ENCODE data around the gene JAZF1.

Gene JAZF1

GRCh38 chr7:28121496-28121895 is 59.1 kb downstream of the JAZF1 start:
- DNase-seq = no peak

DNA sequence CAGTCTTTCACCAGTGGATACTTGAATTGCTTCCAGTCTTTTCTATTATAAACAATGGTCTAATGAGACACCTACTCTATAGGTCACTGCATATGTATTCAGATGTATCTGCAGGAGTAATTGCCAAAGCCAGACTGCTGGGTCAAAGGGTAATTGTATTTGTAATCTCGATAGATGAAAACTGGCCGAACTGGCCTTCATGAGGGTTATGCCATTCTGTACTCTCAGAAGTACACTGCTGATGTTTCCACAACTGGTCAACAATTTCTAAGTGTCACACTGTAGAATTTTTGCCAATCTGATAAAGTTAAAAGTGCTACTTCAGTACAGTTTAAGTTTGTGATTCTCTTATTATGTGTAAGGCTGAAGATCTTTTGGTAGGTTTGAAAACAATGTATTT is 64.6 kb downstream of the JAZF1 start:
- no peak for DNase-seq
- intact Hi-C loops (cut with DNase I) = no loop called here

More at GRCh38 chr7:28121496-28121895, 59.1 kb downstream of the JAZF1 start:
- intact Hi-C loops (cut with DNase I) = no loop called here

- DNase-seq = no peak
- intact Hi-C loops (cut with DNase I) = no loop called here
These were observed 65.3 kb downstream of the JAZF1 start for GRCh38 chr7:28115261-28115660.

GRCh38 chr7:28114056-28114455 is 66.5 kb downstream of the JAZF1 start:
- intact Hi-C loops (cut with DNase I) = no loop called here
- no peak for DNase-seq

- peak in 5 of 42 donors; percentile 15 to 55 (median 33) for DNase-seq
- intact Hi-C loops (cut with DNase I) = no loop called here
These were observed 67.6 kb downstream of the JAZF1 start for GRCh38 chr7:28112883-28113540.

GRCh38 chr7:28112467-28112866 is 68.1 kb downstream of the JAZF1 start:
- intact Hi-C loops (cut with DNase I) = no loop called here
- DNase-seq = no peak

DNA sequence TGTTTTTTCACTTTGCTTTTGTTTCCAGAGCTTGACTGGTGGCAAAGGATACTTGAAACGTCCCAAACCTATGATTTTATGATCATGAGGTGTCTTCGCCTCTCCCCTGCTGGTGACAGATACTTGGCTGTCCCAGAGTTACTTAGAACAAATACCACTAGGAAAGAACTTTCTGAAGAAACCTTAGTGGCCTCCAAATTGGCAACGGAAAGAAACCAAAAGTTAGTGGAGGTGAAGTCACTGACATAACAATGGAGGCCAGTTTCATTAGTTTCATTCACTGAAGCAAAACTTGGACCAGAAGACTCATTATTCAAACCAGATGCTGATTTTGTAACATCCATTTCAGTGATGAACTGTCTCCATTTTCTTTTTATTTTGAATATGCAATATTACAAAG is 68.6 kb downstream of the JAZF1 start:
- intact Hi-C loops (cut with DNase I) = no loop called here

DNA sequence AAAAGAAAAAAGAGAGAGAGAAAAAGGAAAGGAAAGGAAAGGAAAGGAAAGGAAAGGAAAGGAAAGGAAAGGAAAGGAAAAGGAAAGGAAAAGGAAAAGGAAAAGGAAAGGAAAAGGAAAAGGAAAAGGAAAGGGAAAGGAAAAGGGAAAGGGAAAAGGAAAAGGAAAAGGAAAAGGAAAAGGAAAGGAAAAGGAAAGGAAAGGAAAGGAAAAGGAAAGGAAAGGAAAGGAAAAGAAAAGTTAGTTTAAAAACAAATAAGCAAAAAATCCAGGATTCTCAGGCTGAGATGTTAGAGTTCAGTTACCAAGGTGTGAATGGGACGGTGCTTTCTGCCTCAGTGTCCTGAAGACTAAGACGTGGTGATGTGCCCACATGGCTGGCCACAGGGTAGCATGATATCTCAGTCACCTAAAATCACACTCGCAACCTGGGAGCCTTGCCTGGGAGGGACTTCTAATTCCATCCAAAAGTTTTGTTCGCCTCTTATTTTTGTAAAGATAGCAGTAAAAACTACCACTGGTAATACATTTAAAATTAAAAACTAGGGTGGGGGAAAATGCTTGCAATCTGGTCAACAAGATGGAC is 70.1 kb downstream of the JAZF1 start:
- intact Hi-C loops (cut with DNase I) = no loop called here
- DNase-seq = no peak

More for the DNA sequence above, 68.6 kb downstream of the JAZF1 start:
- DNase-seq = no peak

- intact Hi-C loops (cut with DNase I) = no loop called here
These were observed 71.8 kb downstream of the JAZF1 start for GRCh38 chr7:28108747-28109146.

GRCh38 chr7:28107960-28108359 is 72.6 kb downstream of the JAZF1 start:
- no peak for DNase-seq
- intact Hi-C loops (cut with DNase I) = no loop called here

More at GRCh38 chr7:28108747-28109146, 71.8 kb downstream of the JAZF1 start:
- DNase-seq = no peak

DNA sequence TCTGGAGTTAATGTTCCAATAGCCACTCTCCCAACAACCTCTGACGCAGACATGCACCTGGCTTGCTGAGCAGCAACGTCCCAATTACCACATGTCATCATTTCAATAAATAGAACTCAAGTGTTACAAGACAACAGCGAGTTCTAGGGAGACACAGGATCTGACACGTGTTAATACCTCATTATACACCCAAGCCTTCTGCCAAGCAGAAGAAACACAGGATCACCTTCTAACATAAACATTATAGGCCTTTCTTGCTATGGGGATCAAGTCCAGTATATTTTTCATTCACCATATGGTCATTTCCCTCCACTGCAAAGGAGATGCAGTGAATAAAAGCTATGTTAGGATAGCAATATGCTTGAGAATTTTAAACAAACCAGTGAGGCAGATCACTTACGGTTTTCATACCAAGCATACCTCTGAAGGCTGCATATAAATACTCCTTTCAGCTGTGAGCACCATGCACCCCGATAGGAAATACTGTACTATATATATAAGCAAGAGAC is 74.2 kb downstream of the JAZF1 start:
- intact Hi-C loops (cut with DNase I) = no loop called here
- DNase-seq = no peak

- no peak for DNase-seq
- intact Hi-C loops (cut with DNase I) = no loop called here
These were observed 75.4 kb downstream of the JAZF1 start for GRCh38 chr7:28105234-28105633.

DNA sequence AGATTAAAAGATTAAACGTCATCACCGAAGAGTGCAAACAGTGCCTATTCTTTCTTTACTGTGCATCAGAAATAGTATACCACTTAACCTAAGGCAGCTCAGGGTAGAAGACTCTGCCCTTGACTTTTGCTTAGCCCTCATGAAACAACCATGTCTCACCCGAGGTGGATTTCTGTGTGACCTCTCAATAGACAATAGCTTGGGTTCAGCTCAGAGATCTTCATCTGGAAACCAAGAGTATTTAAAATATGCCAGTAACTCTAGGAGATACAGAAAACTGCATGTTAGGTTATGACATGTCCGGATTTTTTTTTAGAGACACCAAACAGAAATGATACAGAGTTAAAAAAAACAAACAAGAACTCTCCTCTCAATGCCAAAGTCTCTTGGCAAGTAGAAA is 75.8 kb downstream of the JAZF1 start:
- intact Hi-C loops (cut with DNase I) = no loop called here
- no peak for DNase-seq

DNA sequence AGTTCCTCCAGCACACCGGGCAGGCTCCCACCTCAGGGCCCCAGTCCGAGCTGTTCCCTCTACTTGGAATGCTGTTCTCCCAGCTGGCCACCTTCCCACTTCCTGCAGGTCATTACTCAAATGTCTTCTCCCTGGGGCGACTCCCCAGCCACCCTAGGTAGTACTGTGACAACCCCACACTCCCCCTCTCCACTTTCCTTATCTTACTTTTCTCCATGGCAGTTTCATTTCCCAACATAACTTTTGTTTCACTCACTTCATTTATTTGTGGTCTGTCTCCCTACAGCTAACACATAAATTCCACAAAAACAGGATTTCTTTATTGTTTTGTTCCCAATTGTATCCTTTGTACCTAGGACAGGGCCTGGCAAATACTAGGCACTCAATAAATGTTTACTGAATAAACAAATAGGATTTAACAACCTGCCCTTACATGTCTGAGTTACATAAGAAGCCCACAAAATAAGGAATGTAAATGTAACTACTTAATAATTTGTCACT is 76.5 kb downstream of the JAZF1 start:
- DNase-seq = no peak
- intact Hi-C loops (cut with DNase I) = no loop called here

GRCh38 chr7:28102797-28103196 is 77.8 kb downstream of the JAZF1 start:
- intact Hi-C loops (cut with DNase I) = no loop called here
- no peak for DNase-seq

DNA sequence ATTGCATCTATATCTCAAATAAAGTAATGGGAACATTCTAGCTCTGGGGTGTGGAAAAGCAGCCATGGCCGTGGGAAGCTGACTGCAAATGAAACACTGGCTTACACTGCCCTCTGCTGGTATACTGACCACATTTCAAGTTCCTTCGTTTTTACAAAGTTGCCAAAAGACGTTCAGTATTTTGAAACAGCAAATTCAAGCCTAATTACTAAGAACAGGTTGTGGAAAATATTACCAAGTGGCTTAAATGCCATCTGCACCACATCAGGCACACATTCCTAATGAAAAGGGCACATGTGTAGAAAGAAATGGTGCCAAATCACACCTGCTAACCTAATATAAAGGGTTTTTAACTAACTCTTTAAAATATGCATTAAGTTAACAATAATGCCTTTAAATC is 83.9 kb downstream of the JAZF1 start:
- intact Hi-C loops (cut with DNase I) = no loop called here
- peak; percentile 15 to 88 (median 65) for DNase-seq

- intact Hi-C loops (cut with DNase I) = no loop called here
- DNase-seq = no peak
These were observed 85.4 kb downstream of the JAZF1 start for GRCh38 chr7:28095231-28095630.

- intact Hi-C loops (cut with DNase I) = no loop called here
- peak; percentile 34 to 87 (median 74) for DNase-seq
These were observed 86.9 kb downstream of the JAZF1 start for GRCh38 chr7:28093623-28094232.

DNA sequence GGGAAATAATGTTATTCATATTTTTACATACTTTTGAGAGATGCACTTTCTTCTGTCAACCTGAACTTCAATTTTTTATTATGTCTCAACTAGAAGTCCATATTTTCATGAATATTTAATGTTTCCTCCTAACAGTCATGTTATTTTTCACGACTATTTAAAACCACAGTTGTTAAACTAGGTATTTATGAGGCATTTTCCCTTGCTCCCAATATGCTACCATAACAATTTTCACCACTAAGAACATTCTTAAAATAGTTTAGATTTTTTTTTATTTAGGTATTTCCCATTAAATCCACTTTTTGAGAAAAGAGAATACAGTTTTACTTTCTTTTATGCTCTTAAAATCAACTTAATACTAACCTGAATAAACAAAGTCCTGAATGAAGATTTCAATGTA is 89.4 kb downstream of the JAZF1 start:
- no peak for DNase-seq
- intact Hi-C loops (cut with DNase I) = no loop called here
